HEK293 (cell line): ENCODE results near the gene SMC4.

Experiments used
- BCL11A ChIP-seq: fragments of 450-650 bp; formaldehyde crosslinking; IDR thresholded peaks from 2 replicates; pipeline ENCODE4 v1.5.1; 2016; ENCODE audit warnings: low read depth, missing biosample characterization, missing genetic modification characterization
- GFI1B ChIP-seq: fragments of 450-650 bp; formaldehyde crosslinking; IDR thresholded peaks from 2 replicates; pipeline ENCODE4 v1.5.1; 2016; ENCODE audit warnings: missing biosample characterization, missing genetic modification characterization
- GLIS2 ChIP-seq: fragments of 450-650 bp; formaldehyde crosslinking; IDR thresholded peaks from 2 replicates; pipeline ENCODE4 v1.5.1; 2016; ENCODE audit warnings: missing biosample characterization, missing genetic modification characterization
- ZBTB1 ChIP-seq: fragments of 450-650 bp; formaldehyde crosslinking; IDR thresholded peaks from 2 replicates; pipeline ENCODE4 v1.5.1; 2016; ENCODE audit warnings: missing biosample characterization, missing genetic modification characterization
- ZFP41 ChIP-seq: fragments of 450-650 bp; formaldehyde crosslinking; IDR thresholded peaks from 2 replicates; pipeline ENCODE4 v1.5.1; 2016; ENCODE audit warnings: missing biosample characterization, missing genetic modification characterization, borderline replicate concordance
- ZNF223 ChIP-seq: fragments of 450-650 bp; formaldehyde crosslinking; IDR thresholded peaks from 2 replicates; pipeline ENCODE4 v1.5.1; 2016; ENCODE audit warnings: missing biosample characterization, missing genetic modification characterization
- ZNF266 ChIP-seq: fragments of 450-650 bp; formaldehyde crosslinking; IDR thresholded peaks from 2 replicates; pipeline ENCODE4 v1.5.1; 2016; ENCODE audit warnings: missing biosample characterization, missing genetic modification characterization, low read depth
- ZNF501 ChIP-seq: fragments of 450-650 bp; formaldehyde crosslinking; IDR thresholded peaks from 2 replicates; pipeline ENCODE4 v1.5.1; 2016; ENCODE audit warnings: missing biosample characterization, missing genetic modification characterization
- ZNF544 ChIP-seq: fragments of 450-650 bp; formaldehyde crosslinking; IDR thresholded peaks from 2 replicates; pipeline ENCODE4 v1.5.0; 2017; ENCODE audit warnings: missing biosample characterization, missing genetic modification characterization
- ZNF549 ChIP-seq: fragments of 450-650 bp; IDR thresholded peaks from 2 replicates; pipeline ENCODE4 v1.5.1; 2018; ENCODE audit warnings: missing biosample characterization, missing genetic modification characterization, mild to moderate bottlenecking, inconsistent platforms, moderate library complexity
- ZNF610 ChIP-seq: fragments of 450-650 bp; formaldehyde crosslinking; IDR thresholded peaks from 2 replicates; pipeline ENCODE4 v1.5.1; 2016; ENCODE audit warnings: missing biosample characterization, missing genetic modification characterization, borderline replicate concordance
- TF ChIP-seq, protein P1 (sequence below): fragments of 450-650 bp; formaldehyde crosslinking; IDR thresholded peaks from 2 replicates; pipeline ENCODE4 v1.5.1; 2017; ENCODE audit warnings: missing biosample characterization, mild to moderate bottlenecking, missing genetic modification characterization, moderate library complexity
- TF ChIP-seq, protein P2 (sequence below): fragments of 450-650 bp; formaldehyde crosslinking; IDR thresholded peaks from 2 replicates; pipeline ENCODE4 v1.5.1; 2017; ENCODE audit warnings: missing biosample characterization, missing genetic modification characterization
- TF ChIP-seq, protein P3 (sequence below): fragments of 450-650 bp; formaldehyde crosslinking; IDR thresholded peaks from 2 replicates; pipeline ENCODE4 v1.5.1; 2016; ENCODE audit warnings: missing biosample characterization, missing genetic modification characterization, borderline replicate concordance
- TF ChIP-seq, protein P4 (sequence below): fragments of 450-650 bp; formaldehyde crosslinking; IDR thresholded peaks from 2 replicates; pipeline ENCODE4; 2016; ENCODE audit warnings: missing biosample characterization, missing genetic modification characterization
- TF ChIP-seq, protein P5 (sequence below): fragments of 450-650 bp; formaldehyde crosslinking; IDR thresholded peaks from 2 replicates; pipeline ENCODE4 v1.5.1; 2016; ENCODE audit warnings: missing biosample characterization, missing genetic modification characterization, low read depth
- TF ChIP-seq, protein P6 (sequence below): fragments of 450-650 bp; formaldehyde crosslinking; conservative IDR thresholded peaks from 2 replicates; pipeline ENCODE4 v1.5.1; 2016; ENCODE audit warnings: low read depth, missing biosample characterization, missing genetic modification characterization
- TF ChIP-seq, protein P7 (sequence below): fragments of 450-650 bp; formaldehyde crosslinking; IDR thresholded peaks from 2 replicates; pipeline ENCODE4 v1.5.1; 2016; ENCODE audit warnings: missing biosample characterization, missing genetic modification characterization
- TF ChIP-seq, protein P8 (sequence below): fragments of 450-650 bp; formaldehyde crosslinking; IDR thresholded peaks from 2 replicates; pipeline ENCODE4 v1.5.1; 2016; ENCODE audit warnings: missing biosample characterization, missing genetic modification characterization

SMC4 gene

DNA sequence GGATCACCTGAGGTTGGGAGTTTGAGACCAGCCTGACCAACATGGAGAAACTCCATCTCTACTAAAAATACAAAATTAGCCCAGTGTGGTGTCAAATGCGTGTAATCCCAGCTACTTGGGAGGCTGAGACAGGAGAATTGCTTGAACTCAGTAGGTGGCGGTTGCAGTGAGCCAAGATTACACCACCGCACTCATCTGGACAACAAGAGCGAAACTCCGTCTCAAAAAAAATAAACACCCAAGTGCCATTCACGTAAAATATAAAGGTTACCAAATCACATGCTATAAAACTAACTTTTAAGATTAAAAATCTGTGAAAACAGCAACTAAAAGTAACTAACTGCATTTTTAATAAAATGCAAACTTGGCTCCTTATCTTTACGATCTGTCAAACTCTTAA lies 41.2 kb downstream of the SMC4 start (continued):
- TF ChIP-seq, protein P1, sequence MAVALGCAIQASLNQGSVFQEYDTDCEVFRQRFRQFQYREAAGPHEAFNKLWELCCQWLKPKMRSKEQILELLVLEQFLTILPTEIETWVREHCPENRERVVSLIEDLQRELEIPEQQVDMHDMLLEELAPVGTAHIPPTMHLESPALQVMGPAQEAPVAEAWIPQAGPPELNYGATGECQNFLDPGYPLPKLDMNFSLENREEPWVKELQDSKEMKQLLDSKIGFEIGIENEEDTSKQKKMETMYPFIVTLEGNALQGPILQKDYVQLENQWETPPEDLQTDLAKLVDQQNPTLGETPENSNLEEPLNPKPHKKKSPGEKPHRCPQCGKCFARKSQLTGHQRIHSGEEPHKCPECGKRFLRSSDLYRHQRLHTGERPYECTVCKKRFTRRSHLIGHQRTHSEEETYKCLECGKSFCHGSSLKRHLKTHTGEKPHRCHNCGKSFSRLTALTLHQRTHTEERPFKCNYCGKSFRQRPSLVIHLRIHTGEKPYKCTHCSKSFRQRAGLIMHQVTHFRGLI (tag by site-specific recombination): no peak
- no peak for TF ChIP-seq ZNF610 (tag by site-specific recombination)
- TF ChIP-seq, protein P2, sequence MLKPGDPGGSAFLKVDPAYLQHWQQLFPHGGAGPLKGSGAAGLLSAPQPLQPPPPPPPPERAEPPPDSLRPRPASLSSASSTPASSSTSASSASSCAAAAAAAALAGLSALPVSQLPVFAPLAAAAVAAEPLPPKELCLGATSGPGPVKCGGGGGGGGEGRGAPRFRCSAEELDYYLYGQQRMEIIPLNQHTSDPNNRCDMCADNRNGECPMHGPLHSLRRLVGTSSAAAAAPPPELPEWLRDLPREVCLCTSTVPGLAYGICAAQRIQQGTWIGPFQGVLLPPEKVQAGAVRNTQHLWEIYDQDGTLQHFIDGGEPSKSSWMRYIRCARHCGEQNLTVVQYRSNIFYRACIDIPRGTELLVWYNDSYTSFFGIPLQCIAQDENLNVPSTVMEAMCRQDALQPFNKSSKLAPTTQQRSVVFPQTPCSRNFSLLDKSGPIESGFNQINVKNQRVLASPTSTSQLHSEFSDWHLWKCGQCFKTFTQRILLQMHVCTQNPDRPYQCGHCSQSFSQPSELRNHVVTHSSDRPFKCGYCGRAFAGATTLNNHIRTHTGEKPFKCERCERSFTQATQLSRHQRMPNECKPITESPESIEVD: peak; percentile 100
- no peak for TF ChIP-seq ZNF544 (tag by site-specific recombination)
- TF ChIP-seq BCL11A (tag by site-specific recombination): peak; percentile 93
- no peak for TF ChIP-seq ZNF549 (tag by site-specific recombination)
- TF ChIP-seq, protein P3, sequence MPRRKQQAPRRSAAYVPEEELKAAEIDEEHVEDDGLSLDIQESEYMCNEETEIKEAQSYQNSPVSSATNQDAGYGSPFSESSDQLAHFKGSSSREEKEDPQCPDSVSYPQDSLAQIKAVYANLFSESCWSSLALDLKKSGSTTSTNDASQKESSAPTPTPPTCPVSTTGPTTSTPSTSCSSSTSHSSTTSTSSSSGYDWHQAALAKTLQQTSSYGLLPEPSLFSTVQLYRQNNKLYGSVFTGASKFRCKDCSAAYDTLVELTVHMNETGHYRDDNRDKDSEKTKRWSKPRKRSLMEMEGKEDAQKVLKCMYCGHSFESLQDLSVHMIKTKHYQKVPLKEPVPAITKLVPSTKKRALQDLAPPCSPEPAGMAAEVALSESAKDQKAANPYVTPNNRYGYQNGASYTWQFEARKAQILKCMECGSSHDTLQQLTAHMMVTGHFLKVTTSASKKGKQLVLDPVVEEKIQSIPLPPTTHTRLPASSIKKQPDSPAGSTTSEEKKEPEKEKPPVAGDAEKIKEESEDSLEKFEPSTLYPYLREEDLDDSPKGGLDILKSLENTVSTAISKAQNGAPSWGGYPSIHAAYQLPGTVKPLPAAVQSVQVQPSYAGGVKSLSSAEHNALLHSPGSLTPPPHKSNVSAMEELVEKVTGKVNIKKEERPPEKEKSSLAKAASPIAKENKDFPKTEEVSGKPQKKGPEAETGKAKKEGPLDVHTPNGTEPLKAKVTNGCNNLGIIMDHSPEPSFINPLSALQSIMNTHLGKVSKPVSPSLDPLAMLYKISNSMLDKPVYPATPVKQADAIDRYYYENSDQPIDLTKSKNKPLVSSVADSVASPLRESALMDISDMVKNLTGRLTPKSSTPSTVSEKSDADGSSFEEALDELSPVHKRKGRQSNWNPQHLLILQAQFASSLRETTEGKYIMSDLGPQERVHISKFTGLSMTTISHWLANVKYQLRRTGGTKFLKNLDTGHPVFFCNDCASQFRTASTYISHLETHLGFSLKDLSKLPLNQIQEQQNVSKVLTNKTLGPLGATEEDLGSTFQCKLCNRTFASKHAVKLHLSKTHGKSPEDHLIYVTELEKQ (tag by site-specific recombination): peak; percentile 63; the same call in 1 of the 2 replicates
- TF ChIP-seq, protein P4, sequence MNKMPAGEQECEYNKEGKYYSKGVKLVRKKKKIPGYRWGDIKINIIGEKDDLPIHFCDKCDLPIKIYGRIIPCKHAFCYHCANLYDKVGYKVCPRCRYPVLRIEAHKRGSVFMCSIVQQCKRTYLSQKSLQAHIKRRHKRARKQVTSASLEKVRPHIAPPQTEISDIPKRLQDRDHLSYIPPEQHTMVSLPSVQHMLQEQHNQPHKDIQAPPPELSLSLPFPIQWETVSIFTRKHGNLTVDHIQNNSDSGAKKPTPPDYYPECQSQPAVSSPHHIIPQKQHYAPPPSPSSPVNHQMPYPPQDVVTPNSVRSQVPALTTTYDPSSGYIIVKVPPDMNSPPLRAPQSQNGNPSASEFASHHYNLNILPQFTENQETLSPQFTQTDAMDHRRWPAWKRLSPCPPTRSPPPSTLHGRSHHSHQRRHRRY (tag by site-specific recombination): no peak
- TF ChIP-seq ZNF266 (tag by site-specific recombination): no peak
- TF ChIP-seq ZBTB1 (tag by site-specific recombination): 0 out of 2 replicates have a peak, but pooled peaks have one; percentile 60
- TF ChIP-seq GLIS2: peak; percentile 49
- TF ChIP-seq ZFP41 (tag by site-specific recombination): no peak
- peak; percentile 70 for TF ChIP-seq GFI1B (tag by site-specific recombination)
- TF ChIP-seq, protein P5, sequence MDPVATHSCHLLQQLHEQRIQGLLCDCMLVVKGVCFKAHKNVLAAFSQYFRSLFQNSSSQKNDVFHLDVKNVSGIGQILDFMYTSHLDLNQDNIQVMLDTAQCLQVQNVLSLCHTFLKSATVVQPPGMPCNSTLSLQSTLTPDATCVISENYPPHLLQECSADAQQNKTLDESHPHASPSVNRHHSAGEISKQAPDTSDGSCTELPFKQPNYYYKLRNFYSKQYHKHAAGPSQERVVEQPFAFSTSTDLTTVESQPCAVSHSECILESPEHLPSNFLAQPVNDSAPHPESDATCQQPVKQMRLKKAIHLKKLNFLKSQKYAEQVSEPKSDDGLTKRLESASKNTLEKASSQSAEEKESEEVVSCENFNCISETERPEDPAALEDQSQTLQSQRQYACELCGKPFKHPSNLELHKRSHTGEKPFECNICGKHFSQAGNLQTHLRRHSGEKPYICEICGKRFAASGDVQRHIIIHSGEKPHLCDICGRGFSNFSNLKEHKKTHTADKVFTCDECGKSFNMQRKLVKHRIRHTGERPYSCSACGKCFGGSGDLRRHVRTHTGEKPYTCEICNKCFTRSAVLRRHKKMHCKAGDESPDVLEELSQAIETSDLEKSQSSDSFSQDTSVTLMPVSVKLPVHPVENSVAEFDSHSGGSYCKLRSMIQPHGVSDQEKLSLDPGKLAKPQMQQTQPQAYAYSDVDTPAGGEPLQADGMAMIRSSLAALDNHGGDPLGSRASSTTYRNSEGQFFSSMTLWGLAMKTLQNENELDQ (tag by site-specific recombination): no peak
- no peak for TF ChIP-seq ZNF501 (tag by site-specific recombination)
- TF ChIP-seq, protein P6, sequence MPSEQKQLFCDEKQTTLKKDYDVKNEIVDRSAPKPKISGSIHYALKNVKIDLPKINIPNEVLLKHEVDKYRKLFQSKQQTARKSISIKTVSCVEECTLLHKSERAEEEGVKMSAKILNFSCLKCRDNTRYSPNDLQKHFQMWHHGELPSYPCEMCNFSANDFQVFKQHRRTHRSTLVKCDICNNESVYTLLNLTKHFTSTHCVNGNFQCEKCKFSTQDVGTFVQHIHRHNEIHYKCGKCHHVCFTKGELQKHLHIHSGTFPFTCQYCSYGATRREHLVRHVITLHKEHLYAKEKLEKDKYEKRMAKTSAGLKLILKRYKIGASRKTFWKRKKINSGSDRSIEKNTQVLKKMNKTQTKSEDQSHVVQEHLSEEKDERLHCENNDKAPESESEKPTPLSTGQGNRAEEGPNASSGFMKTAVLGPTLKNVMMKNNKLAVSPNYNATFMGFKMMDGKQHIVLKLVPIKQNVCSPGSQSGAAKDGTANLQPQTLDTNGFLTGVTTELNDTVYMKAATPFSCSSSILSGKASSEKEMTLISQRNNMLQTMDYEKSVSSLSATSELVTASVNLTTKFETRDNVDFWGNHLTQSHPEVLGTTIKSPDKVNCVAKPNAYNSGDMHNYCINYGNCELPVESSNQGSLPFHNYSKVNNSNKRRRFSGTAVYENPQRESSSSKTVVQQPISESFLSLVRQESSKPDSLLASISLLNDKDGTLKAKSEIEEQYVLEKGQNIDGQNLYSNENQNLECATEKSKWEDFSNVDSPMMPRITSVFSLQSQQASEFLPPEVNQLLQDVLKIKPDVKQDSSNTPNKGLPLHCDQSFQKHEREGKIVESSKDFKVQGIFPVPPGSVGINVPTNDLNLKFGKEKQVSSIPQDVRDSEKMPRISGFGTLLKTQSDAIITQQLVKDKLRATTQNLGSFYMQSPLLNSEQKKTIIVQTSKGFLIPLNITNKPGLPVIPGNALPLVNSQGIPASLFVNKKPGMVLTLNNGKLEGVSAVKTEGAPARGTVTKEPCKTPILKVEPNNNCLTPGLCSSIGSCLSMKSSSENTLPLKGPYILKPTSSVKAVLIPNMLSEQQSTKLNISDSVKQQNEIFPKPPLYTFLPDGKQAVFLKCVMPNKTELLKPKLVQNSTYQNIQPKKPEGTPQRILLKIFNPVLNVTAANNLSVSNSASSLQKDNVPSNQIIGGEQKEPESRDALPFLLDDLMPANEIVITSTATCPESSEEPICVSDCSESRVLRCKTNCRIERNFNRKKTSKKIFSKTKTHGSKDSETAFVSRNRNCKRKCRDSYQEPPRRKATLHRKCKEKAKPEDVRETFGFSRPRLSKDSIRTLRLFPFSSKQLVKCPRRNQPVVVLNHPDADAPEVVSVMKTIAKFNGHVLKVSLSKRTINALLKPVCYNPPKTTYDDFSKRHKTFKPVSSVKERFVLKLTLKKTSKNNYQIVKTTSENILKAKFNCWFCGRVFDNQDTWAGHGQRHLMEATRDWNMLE (tag by site-specific recombination): no peak
- TF ChIP-seq, protein P7, sequence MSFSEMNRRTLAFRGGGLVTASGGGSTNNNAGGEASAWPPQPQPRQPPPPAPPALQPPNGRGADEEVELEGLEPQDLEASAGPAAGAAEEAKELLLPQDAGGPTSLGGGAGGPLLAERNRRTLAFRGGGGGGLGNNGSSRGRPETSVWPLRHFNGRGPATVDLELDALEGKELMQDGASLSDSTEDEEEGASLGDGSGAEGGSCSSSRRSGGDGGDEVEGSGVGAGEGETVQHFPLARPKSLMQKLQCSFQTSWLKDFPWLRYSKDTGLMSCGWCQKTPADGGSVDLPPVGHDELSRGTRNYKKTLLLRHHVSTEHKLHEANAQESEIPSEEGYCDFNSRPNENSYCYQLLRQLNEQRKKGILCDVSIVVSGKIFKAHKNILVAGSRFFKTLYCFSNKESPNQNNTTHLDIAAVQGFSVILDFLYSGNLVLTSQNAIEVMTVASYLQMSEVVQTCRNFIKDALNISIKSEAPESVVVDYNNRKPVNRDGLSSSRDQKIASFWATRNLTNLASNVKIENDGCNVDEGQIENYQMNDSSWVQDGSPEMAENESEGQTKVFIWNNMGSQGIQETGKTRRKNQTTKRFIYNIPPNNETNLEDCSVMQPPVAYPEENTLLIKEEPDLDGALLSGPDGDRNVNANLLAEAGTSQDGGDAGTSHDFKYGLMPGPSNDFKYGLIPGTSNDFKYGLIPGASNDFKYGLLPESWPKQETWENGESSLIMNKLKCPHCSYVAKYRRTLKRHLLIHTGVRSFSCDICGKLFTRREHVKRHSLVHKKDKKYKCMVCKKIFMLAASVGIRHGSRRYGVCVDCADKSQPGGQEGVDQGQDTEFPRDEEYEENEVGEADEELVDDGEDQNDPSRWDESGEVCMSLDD (tag by site-specific recombination): no peak
- no peak for TF ChIP-seq ZNF223 (tag by site-specific recombination)
- TF ChIP-seq, protein P8, sequence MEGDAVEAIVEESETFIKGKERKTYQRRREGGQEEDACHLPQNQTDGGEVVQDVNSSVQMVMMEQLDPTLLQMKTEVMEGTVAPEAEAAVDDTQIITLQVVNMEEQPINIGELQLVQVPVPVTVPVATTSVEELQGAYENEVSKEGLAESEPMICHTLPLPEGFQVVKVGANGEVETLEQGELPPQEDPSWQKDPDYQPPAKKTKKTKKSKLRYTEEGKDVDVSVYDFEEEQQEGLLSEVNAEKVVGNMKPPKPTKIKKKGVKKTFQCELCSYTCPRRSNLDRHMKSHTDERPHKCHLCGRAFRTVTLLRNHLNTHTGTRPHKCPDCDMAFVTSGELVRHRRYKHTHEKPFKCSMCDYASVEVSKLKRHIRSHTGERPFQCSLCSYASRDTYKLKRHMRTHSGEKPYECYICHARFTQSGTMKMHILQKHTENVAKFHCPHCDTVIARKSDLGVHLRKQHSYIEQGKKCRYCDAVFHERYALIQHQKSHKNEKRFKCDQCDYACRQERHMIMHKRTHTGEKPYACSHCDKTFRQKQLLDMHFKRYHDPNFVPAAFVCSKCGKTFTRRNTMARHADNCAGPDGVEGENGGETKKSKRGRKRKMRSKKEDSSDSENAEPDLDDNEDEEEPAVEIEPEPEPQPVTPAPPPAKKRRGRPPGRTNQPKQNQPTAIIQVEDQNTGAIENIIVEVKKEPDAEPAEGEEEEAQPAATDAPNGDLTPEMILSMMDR (tag by site-specific recombination): no peak
